ACC112 (cell line): Measurements from ENCODE around the gene FGF9.

Experiments
- H2AFZ ChIP-seq: fragments of 200-600 bp; sonication (generic); one replicate; pipeline ENCODE4 v1.6.0; 2017; ENCODE audit warnings: antibody characterized with exemption, low read length; ENCODE audit not compliant: unreplicated experiment
- H3K27ac ChIP-seq: fragments of 200-600 bp; sonication (generic); 2 replicates; pipeline ENCODE4 v1.5.1; 2014; ENCODE audit warnings: low read depth, mild to moderate bottlenecking, antibody characterized with exemption, low read length, moderate library complexity
- H3K27me3 ChIP-seq: fragments of 200-600 bp; sonication (generic); 2 replicates; pipeline ENCODE4 v1.6.1; 2014; ENCODE audit warnings: mild to moderate bottlenecking, antibody characterized with exemption, low read length, moderate library complexity, mixed read lengths; ENCODE audit not compliant: insufficient read depth
- H3K36me3 ChIP-seq: fragments of 200-600 bp; sonication (generic); 2 replicates; pipeline ENCODE4 v1.6.1; 2016; ENCODE audit warnings: mild to moderate bottlenecking, antibody characterized with exemption, low read length, moderate library complexity, mixed read lengths; ENCODE audit not compliant: insufficient read depth
- H3K4me1 ChIP-seq: fragments of 200-600 bp; sonication (generic); one replicate; pipeline ENCODE4 v1.6.1; 2016; ENCODE audit warnings: low read length, mixed read lengths; ENCODE audit not compliant: insufficient read depth, unreplicated experiment, control insufficient read depth
- H3K4me3 ChIP-seq: fragments of 200-600 bp; sonication (generic); 2 replicates; pipeline ENCODE4 v1.5.1; 2014; ENCODE audit warnings: mild to moderate bottlenecking, low read depth, low read length
- H3K79me2 ChIP-seq: fragments of 200-600 bp; sonication (generic); one replicate; pipeline ENCODE4 v1.6.0; 2016; ENCODE audit warnings: low read length; ENCODE audit not compliant: control insufficient read depth, unreplicated experiment, insufficient read depth

The FGF9 gene

GRCh38 chr13:21674490-21675009 lies 3.7 kb downstream of the FGF9 start:
- H3K4me1 ChIP-seq, result peaks cover 4% of the 10 kb centered on the region
- no peaks in the 10 kb centered on the region for H3K36me3 ChIP-seq
- H3K27ac ChIP-seq, result no peak overlapping the region
- peaks cover 91% of the 10 kb centered on the region for H3K27me3 ChIP-seq
- no peaks in the 10 kb centered on the region for H3K79me2 ChIP-seq
- 0 out of 2 replicates have a peak overlapping the region, but pooled peaks have one; percentile 15 for H3K4me3 ChIP-seq
- no peak overlapping the region for H2AFZ ChIP-seq

GRCh38 chr13:21675095-21675991 lies 4.5 kb downstream of the FGF9 start:
- H3K27ac ChIP-seq, result no peak overlapping the region
- peaks cover 83% of the 10 kb centered on the region for H3K27me3 ChIP-seq
- H3K4me1 ChIP-seq, result peaks cover 3% of the 10 kb centered on the region
- no peak overlapping the region for H2AFZ ChIP-seq
- no peak overlapping the region for H3K4me3 ChIP-seq
- no peaks in the 10 kb centered on the region for H3K36me3 ChIP-seq
- H3K79me2 ChIP-seq, result no peaks in the 10 kb centered on the region

DNA sequence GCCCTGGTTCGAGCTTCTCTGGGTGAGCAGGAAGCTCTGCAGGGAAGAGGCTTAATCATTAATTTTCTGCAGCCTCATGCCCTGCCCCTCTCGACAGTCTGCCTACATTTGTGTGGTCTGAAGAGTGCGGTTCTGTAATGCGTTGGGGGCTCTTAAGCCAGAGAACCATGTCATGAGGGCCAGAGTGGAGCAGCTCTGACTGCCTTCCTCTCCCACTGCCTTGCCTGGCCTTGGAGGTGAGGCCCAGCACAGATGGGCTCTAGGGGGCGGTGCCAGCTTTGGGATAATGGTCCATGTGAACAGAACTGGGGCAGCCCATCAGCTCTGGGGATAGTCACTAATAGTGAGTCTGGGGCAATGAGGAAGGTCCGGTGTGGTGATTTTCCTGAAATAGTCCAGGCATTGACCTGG lies 5.7 kb downstream of the FGF9 start:
- Histone ChIP-seq H3K36me3 (no peaks in the 10 kb centered on the region), H3K27me3 (peaks cover 79% of the 10 kb centered on the region), H3K79me2 (no peaks in the 10 kb centered on the region), H3K4me1 (peaks cover 3% of the 10 kb centered on the region), H2AFZ (no peak overlapping the region), H3K27ac (no peak overlapping the region), H3K4me3 (no peak overlapping the region)

DNA sequence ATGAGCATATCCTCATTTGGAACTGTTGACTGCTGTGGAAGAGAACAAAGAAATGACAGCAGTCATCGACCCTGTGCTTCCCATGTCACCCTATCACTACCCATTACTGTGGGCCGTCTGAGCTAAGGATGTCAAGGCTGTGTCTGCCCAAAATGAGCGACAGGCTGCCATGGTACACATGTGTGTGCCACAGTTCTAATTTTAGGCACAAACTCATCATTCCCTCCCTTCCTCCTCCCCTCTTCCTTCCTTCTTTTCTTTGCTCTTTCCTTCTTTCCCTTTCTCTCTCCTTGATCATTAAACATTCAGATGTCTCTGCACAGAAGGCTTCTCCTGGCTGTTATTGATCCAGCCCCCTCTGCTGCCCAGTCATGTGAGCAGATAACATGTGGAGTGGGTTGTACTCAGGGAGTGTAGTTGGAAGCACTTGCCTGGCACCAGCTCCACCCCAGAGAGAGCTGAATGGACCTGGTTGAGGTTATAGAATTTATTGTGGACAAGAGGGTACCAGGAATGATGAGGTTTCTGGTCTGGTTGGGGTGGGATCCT lies 6.3 kb downstream of the FGF9 start:
- H3K79me2 ChIP-seq, result no peaks in the 10 kb centered on the region
- no peak overlapping the region for H3K27ac ChIP-seq
- no peak overlapping the region for H3K4me3 ChIP-seq
- H2AFZ ChIP-seq, result no peak overlapping the region
- peaks cover 3% of the 10 kb centered on the region for H3K4me1 ChIP-seq
- H3K27me3 ChIP-seq, result peaks cover 74% of the 10 kb centered on the region
- H3K36me3 ChIP-seq, result no peaks in the 10 kb centered on the region

- Histone ChIP-seq H3K79me2 (no peaks in the 10 kb centered on the region), H2AFZ (no peak overlapping the region), H3K36me3 (no peaks in the 10 kb centered on the region), H3K27me3 (peaks cover 30% of the 10 kb centered on the region), H3K4me1 (no peaks in the 10 kb centered on the region), H3K27ac (no peak overlapping the region), H3K4me3 (no peak overlapping the region)
These were observed 12.3 kb downstream of the FGF9 start for GRCh38 chr13:21683034-21683733.

DNA sequence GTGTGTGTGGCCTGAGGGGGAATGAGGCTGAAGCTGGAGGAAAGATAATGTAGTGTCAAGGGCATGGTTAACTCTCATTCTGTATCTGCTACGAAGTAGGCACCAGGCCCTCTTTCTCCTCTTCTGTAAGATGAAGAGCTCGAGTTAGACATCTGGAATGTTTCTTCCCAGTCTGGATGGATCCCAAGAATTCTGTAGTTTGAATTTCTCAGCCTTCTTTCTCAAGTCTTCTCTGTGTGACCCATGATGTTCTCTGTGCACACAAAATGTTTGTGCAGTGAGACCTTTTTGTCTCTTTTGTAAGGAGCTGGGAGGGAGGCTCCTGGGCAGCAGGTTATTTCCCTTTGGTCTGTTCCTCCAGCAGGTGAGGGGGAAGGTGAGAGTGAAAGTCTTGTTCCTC lies 13.7 kb downstream of the FGF9 start:
- Histone ChIP-seq H3K36me3 (no peaks in the 10 kb centered on the region), H3K4me3 (no peak overlapping the region), H3K27ac (no peak overlapping the region), H3K4me1 (no peaks in the 10 kb centered on the region), H3K27me3 (peaks cover 18% of the 10 kb centered on the region), H3K79me2 (no peaks in the 10 kb centered on the region), H2AFZ (no peak overlapping the region)

GRCh38 chr13:21685485-21686064 lies 14.7 kb downstream of the FGF9 start:
- no peak overlapping the region for H3K4me3 ChIP-seq
- H3K79me2 ChIP-seq, result no peaks in the 10 kb centered on the region
- no peaks in the 10 kb centered on the region for H3K4me1 ChIP-seq
- H2AFZ ChIP-seq, result no peak overlapping the region
- no peak overlapping the region for H3K27ac ChIP-seq
- H3K36me3 ChIP-seq, result no peaks in the 10 kb centered on the region
- H3K27me3 ChIP-seq, result peaks cover 22% of the 10 kb centered on the region

DNA sequence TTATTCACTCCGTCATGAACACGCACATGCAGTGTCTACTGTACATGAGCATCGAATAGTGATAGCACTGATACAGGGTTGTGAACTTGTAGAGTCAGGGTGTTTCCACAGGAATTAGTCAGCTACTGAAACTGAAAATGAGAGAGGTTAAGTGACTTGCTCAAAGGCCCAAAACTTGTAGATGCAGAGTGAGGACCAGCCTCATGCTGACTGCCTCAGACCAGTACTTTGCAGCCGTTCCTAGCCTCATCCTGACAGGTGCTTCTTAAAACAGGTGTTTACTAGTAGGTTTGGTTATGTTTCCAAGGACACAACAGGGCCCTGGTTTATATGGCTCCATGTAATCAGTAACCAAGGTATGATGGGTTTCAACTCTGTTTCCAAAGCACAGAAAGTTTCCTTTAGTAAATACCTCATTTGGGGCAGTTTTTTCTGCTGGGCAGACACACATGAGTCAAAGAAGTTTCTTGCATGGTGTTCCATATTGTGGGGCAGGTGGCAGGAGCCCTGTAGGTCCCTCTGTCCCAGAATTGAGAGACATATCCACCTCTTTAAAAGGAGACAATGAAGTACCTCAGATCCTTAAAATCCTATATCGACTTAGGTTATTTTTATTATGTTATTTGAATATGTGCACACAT lies 16.0 kb downstream of the FGF9 start:
- no peaks in the 10 kb centered on the region for H3K36me3 ChIP-seq
- no peaks in the 10 kb centered on the region for H3K4me1 ChIP-seq
- no peak overlapping the region for H2AFZ ChIP-seq

DNA sequence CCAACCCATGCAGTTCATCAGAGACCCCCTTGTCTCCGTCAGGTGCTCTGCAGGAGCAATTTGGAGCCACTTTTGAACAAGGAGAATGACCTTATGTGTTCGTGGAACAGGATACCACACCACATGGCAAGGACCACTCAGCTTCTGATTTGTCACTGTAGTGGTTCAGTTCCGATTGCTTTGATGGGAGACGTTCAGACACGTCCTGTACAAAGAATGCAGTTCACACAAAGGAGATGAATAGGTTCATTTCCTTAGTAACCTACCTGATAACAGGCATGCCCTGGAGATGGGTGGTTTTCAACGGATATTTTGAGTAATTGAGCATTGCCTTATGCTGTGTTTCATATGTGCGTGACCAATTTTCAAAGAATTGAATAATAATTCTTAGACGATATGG lies 17.2 kb downstream of the FGF9 start:
- no peak overlapping the region for H3K4me3 ChIP-seq
- H3K36me3 ChIP-seq, result no peaks in the 10 kb centered on the region
- H2AFZ ChIP-seq, result no peak overlapping the region
- no peaks in the 10 kb centered on the region for H3K79me2 ChIP-seq
- no peaks in the 10 kb centered on the region for H3K4me1 ChIP-seq
- H3K27ac ChIP-seq, result no peak overlapping the region
- peaks cover 23% of the 10 kb centered on the region for H3K27me3 ChIP-seq

More for the DNA sequence above, 16.0 kb downstream of the FGF9 start:
- Histone ChIP-seq H3K27me3 (peaks cover 19% of the 10 kb centered on the region), H3K79me2 (no peaks in the 10 kb centered on the region), H3K4me3 (no peak overlapping the region), H3K27ac (no peak overlapping the region)

GRCh38 chr13:21689097-21689496 lies 18.2 kb downstream of the FGF9 start:
- Histone ChIP-seq H3K27ac (no peak overlapping the region), H3K4me3 (no peak overlapping the region), H3K36me3 (no peaks in the 10 kb centered on the region), H3K27me3 (peaks cover 27% of the 10 kb centered on the region), H2AFZ (no peak overlapping the region), H3K79me2 (no peaks in the 10 kb centered on the region), H3K4me1 (no peaks in the 10 kb centered on the region)
